HEK293T (cell line): Measurements from ENCODE around the gene ADGRD1.

Source experiments
- FOXA1 ChIP-seq: fragments of 450-650 bp; IDR thresholded peaks from 2 replicates; pipeline ENCODE4 v1.6.1; 2016; ENCODE audit warnings: mild to moderate bottlenecking
- FOXM1 ChIP-seq: fragments of 450-650 bp; IDR thresholded peaks from 2 replicates; pipeline ENCODE4 v1.6.1; 2017; ENCODE audit warnings: mild to moderate bottlenecking, borderline replicate concordance
- HDGF ChIP-seq: fragments of 450-650 bp; IDR thresholded peaks from 2 replicates; pipeline ENCODE4 v1.6.1; 2017; ENCODE audit warnings: antibody characterized with exemption, borderline replicate concordance
- L3MBTL2 ChIP-seq: fragments of 450-650 bp; conservative IDR thresholded peaks from 2 replicates; pipeline ENCODE4 v1.6.1; 2016; ENCODE audit warnings: mild to moderate bottlenecking
- NFRKB ChIP-seq: fragments of 450-650 bp; IDR thresholded peaks from 2 replicates; pipeline ENCODE4 v1.6.1; 2016; ENCODE audit warnings: mild to moderate bottlenecking, moderate library complexity
- ZNF384 ChIP-seq: fragments of 450-650 bp; IDR thresholded peaks from 2 replicates; pipeline ENCODE4 v1.6.1; 2016

- no peak for TF ChIP-seq FOXM1
- no peak for TF ChIP-seq NFRKB
- TF ChIP-seq ZNF384: no peak
- no peak for TF ChIP-seq FOXA1
- no peak for TF ChIP-seq L3MBTL2
- no peak for TF ChIP-seq HDGF
Measured at GRCh38 chr12:131052063-131052781, 98.5 kb downstream of the ADGRD1 start.
